ENCODE results near the gene NT5C.

DNA sequence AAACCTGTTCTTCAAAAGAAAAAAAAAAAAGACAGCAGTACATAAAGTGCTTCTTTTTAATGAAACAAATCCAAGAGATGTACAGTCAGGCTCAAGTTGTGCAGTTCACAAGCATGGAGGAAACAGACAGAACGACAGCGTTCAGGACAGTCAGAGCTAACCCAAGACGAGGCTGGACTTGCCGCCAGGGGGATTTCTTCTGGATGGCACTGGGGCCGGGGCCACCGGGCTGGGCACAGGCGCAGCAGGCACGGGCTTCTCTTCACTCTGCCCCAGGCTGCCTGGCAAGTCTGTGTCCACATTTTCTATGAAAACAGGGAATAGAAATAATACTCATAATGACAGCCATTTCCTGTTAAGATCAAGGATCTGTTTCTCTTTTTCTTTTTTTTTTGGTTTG is 4.4 kb upstream of the NT5C start:
- TF ChIP-seq POLR2A (IDR thresholded peaks at IDR 0.05), result no peak
- TF ChIP-seq CTCF (IDR thresholded peaks at IDR 0.05), result no peak
